GM12874 (cell line): Measurements from ENCODE around the gene SHC3.

Experiments
- CTCF ChIP-seq: IDR thresholded peaks from 2 replicates; pipeline ENCODE4 v1.5.1; 2011; ENCODE audit warnings: low read depth, mild to moderate bottlenecking, control low read depth, low read length, moderate library complexity; ENCODE audit not compliant: insufficient read depth

SHC3 gene

GRCh38 chr9:89006996-89007967, 171.3 kb downstream of the SHC3 start:
- TF ChIP-seq CTCF = no peak

- no peak for TF ChIP-seq CTCF
These were observed 172.4 kb downstream of the SHC3 start for GRCh38 chr9:89006267-89006666.

GRCh38 chr9:89005323-89005722, 173.3 kb downstream of the SHC3 start:
- TF ChIP-seq CTCF = no peak

- TF ChIP-seq CTCF = no peak
These were observed 175.6 kb downstream of the SHC3 start for GRCh38 chr9:89002987-89003386.

- no peak for TF ChIP-seq CTCF
These were observed 176.6 kb downstream of the SHC3 start for GRCh38 chr9:89001917-89002540.

GRCh38 chr9:89000973-89001916, 177.4 kb downstream of the SHC3 start:
- TF ChIP-seq CTCF = peak; percentile 68
